Astrocyte of the spinal cord (primary cell): Measurements from ENCODE around the gene SUV39H1.

Source experiments
- DNase-seq: peaks from one replicate; pipeline ENCODE4 v3.0.0; 2011; ENCODE audit warnings: low read depth, low spot score
- H3K4me3 ChIP-seq: 2 replicates; pipeline ENCODE4 v1.5.1; 2011; ENCODE audit warnings: low read depth, mild to moderate bottlenecking, low read length, moderate library complexity
- CTCF ChIP-seq: IDR thresholded peaks from 2 replicates; pipeline ENCODE4 v1.5.1; 2012; ENCODE audit warnings: low read depth, mild to moderate bottlenecking, low read length, inconsistent platforms
- in situ Hi-C: cut with HindIII; loops from 2 replicates; pipeline ENCODE4 v1.10.0; 2017; ENCODE audit warnings: low sequenced_read_pairs

The SUV39H1 gene

GRCh38 chrX:48726596-48726995, 30.1 kb downstream of the SUV39H1 start:
- H3K4me3 ChIP-seq = no peak overlapping the region
- in situ Hi-C loops = no loop called here
- no peak for DNase-seq
- no peak for TF ChIP-seq CTCF

DNA sequence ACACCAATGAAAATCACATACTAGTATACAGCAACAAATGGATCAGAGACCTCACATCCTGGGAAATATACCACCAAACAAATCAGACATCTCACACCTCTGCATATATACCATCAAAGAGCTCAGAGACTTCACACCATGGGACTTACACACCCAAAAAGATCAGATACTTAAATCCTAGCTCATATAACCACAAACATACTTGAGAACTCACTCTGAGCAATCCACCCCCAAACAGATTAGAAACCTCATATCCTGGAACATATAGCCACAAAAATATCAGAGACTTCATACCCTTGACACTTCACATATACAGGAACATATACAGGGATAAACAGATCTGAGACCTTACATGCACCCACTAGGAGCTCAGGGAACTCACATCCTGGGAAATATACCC, 32.1 kb downstream of the SUV39H1 start:
- DNase-seq = no peak
- in situ Hi-C loops = no loop called here
- no peak for TF ChIP-seq CTCF
- no peak overlapping the region for H3K4me3 ChIP-seq

DNA sequence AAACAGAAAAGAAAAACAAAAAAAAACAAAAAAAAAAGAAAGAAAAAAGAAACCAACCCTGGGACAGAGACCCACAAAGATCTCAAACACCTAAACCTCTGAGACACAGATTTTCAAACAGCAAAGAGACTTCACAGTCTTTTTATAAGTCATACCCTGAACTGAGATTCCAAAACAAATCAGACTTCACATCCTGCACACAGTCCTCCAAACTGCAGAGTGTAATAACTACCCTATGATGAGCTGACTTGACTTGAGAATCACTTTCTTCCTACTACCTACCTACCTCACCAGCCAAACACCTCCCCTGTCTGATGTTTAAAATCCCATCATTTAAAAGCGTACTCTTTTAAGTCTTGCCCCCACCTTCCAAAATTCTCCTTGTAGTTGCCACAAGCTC, 39.8 kb downstream of the SUV39H1 start:
- in situ Hi-C loops = no loop called here
- peak overlapping the region; percentile 37 for H3K4me3 ChIP-seq
- no peak for TF ChIP-seq CTCF
- DNase-seq = no peak

DNA sequence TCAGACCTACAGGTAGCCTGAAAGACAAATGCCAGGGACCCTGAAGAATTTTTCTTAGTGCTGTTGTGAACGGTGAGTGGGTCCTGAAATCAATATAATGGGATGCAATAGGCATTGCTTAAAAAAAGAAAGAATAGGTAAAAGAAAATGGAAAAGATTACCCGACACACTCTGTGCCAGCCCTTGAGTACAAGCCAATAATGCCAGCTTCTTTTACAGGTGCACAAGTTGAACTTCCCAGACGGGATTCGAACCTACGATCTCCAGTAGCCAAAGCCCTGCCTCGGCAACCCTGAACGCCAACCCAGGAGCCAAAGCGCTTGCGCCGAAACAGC, 40.3 kb downstream of the SUV39H1 start:
- no peak for TF ChIP-seq CTCF
- peak overlapping the region; percentile 37 for H3K4me3 ChIP-seq
- in situ Hi-C loops = no loop called here
- no peak for DNase-seq

GRCh38 chrX:48737213-48737938, 40.8 kb downstream of the SUV39H1 start:
- peak overlapping the region; percentile 54 for H3K4me3 ChIP-seq
- DNase-seq = peak; percentile 97
- in situ Hi-C loops = no loop called here
- no peak for TF ChIP-seq CTCF

- peak overlapping the region; percentile 54 for H3K4me3 ChIP-seq
- in situ Hi-C loops = no loop called here
- no peak for DNase-seq
- no peak for TF ChIP-seq CTCF
Observed at GRCh38 chrX:48737940-48738339, 41.4 kb downstream of the SUV39H1 start.
